Activated CD8-positive, alpha-beta T cell treated with anti-CD3 and anti-CD28 coated beads, Interleukin-2, amount 10 ng/mL, durations not matched to agents 7 days and 5 days (primary cell): ENCODE measurements around the gene GALNT9. TPM values are rescaled to one million over a fixed set of nuclear protein-coding genes. Genes with fewer than 3 reads are reported as not detected.

Experiments used
- ATAC-seq: fragments of 150-1000 bp; cut with Tn5 transposase; one replicate; pipeline ENCODE4 v1.10.0; 2021; ENCODE audit warnings: moderate library complexity
- CTCF ChIA-PET: fragments of 350-600 bp; sonication (Branson Sonifier 250); formaldehyde crosslinking; loops from one replicate; lab custom pipeline; 2021; ENCODE audit warnings: antibody characterized with exemption; lab: Charles Lee
- POLR2A ChIA-PET: fragments of 350-600 bp; sonication (Branson Sonifier 250); formaldehyde crosslinking; loops from one replicate; lab custom pipeline; 2021; ENCODE audit warnings: antibody characterized with exemption; lab: Charles Lee
- DNase-seq: peaks from one replicate; pipeline ENCODE4 v3.0.0-alpha.2; 2020
- H3K27ac Mint-ChIP-seq: one replicate; pipeline ENCODE4 v1.8.0; 2021; ENCODE audit warnings: mild to moderate bottlenecking, mixed read lengths
- H3K27me3 Mint-ChIP-seq: one replicate; pipeline ENCODE4 v1.8.0; 2021; ENCODE audit warnings: low read depth, mixed read lengths
- H3K36me3 Mint-ChIP-seq: one replicate; pipeline ENCODE4 v1.8.0; 2021; ENCODE audit warnings: low read depth, mixed read lengths
- H3K4me1 Mint-ChIP-seq: one replicate; pipeline ENCODE4 v1.8.0; 2021; ENCODE audit warnings: low read depth, mixed read lengths
- H3K4me3 Mint-ChIP-seq: one replicate; pipeline ENCODE4 v1.8.0; 2021; ENCODE audit warnings: mild to moderate bottlenecking, mixed read lengths
- H3K9me3 Mint-ChIP-seq: one replicate; pipeline ENCODE4 v1.8.0; 2022; ENCODE audit warnings: mixed read lengths; ENCODE audit not compliant: insufficient read depth
- total RNA-seq, 2 experiments: library from RNA; stranded (reverse); gene quantifications; one replicate each; pipeline ENCODE4 v1.2.3, GENCODE V29; 2021

The GALNT9 gene
- total RNA-seq, 2 experiments from 2014 or later, result not detected

GRCh38 chr12:132205271-132206045, 123.9 kb downstream of the GALNT9 start:
- ChIA-PET CTCF (no interaction called here), POLR2A (interaction anchor here (0.6 kb wide), 1 partner anchor 361 kb away, joined by 4 read pairs; no protein-coding TSS in a partner anchor)
- no peaks in the 10 kb centered on the region for H3K36me3 Mint-ChIP-seq
- no peak overlapping the region for H3K27ac Mint-ChIP-seq
- H3K27me3 Mint-ChIP-seq, result peaks cover 15% of the 10 kb centered on the region
- DNase-seq (no peak), ATAC-seq (no peak)
- H3K9me3 Mint-ChIP-seq, result no peaks in the 10 kb centered on the region
- no peak overlapping the region for H3K4me3 Mint-ChIP-seq
- H3K4me1 Mint-ChIP-seq, result no peaks in the 10 kb centered on the region

DNA sequence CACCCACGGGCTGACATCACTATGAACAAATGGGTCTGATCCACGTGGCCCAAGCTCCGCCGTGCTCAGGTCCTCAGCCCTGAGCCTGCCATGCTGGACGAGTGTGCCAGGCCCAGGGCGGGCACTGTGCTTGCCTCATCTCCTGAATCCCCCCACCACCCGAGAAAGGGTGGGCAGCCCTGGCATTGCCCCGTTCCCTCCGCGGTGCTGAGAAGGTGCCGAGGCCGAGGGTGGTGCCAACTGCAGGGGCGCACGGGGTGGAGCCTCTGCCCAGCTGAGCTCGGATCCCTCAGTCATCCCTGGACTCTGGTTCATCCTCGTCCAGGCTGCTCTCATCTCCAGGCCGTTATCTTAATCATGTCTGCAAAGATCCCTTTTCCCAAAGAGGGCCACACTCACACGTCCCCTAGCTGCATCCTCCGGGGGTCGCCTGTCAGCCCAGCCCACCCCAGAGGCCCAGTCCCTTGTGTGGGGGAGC, 124.6 kb downstream of the GALNT9 start:
- ChIA-PET CTCF (no interaction called here), POLR2A (no interaction called here)
- ATAC-seq (no peak), DNase-seq (no peak)
- Mint-ChIP-seq H3K4me3 (no peak overlapping the region), H3K4me1 (no peaks in the 10 kb centered on the region), H3K36me3 (no peaks in the 10 kb centered on the region), H3K27me3 (peaks cover 15% of the 10 kb centered on the region), H3K9me3 (no peaks in the 10 kb centered on the region), H3K27ac (no peak overlapping the region)

- H3K27me3 Mint-ChIP-seq, result peaks cover 15% of the 10 kb centered on the region
- CTCF ChIA-PET, result no interaction called here
- DNase-seq, result no peak
- POLR2A ChIA-PET, result no interaction called here
- H3K4me1 Mint-ChIP-seq, result no peaks in the 10 kb centered on the region
- ATAC-seq, result no peak
- no peaks in the 10 kb centered on the region for H3K9me3 Mint-ChIP-seq
- H3K4me3 Mint-ChIP-seq, result no peak overlapping the region
- H3K36me3 Mint-ChIP-seq, result no peaks in the 10 kb centered on the region
- H3K27ac Mint-ChIP-seq, result no peak overlapping the region
Observed at GRCh38 chr12:132204063-132204792, 125.2 kb downstream of the GALNT9 start.

GRCh38 chr12:132202929-132203721, 126.3 kb downstream of the GALNT9 start:
- Mint-ChIP-seq H3K9me3 (no peaks in the 10 kb centered on the region), H3K27me3 (peaks cover 15% of the 10 kb centered on the region), H3K4me1 (no peaks in the 10 kb centered on the region), H3K36me3 (no peaks in the 10 kb centered on the region), H3K4me3 (no peak overlapping the region), H3K27ac (no peak overlapping the region)
- ATAC-seq (no peak), DNase-seq (no peak)
- CTCF ChIA-PET, result no interaction called here
- POLR2A ChIA-PET, result no interaction called here

DNA sequence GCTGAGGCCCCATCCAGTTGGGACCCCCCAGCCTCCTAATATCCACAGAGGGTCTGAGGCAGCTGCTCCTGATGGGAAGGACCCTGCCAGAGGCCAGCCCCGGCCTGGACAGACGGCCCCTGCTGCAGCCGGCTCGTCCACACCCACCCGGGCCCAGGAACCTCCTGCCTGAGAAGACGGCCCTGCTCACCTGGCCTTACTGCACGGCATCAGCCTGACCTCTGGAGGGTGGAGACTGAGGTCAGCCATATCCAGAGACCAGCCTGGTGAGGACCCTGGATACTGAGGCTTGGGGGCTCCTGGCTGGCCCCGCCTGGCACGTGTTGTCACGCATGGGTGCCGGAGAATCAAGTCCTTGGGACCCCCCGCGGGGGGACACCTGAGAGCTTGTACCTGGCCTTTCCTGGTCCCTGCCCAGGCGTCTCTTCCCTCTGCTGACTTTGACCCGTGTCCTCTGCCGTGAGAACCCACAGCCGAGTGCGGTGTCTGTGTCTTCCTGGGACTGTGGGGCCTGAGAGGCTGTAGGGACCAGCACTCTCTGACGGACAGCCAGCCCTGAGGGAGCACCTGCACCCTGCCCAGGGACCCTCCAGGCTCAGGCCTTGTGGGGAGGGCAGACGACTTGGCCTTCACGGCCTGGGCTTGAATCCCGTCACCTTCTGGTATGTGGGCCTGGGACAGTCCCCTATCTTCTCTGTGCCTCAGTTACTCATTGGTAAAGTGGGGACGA, 127.8 kb downstream of the GALNT9 start:
- DNase-seq, result no peak
- no peaks in the 10 kb centered on the region for H3K36me3 Mint-ChIP-seq
- no peak for ATAC-seq
- no peak overlapping the region for H3K4me3 Mint-ChIP-seq
- POLR2A ChIA-PET, result no interaction called here
- peaks cover 15% of the 10 kb centered on the region for H3K27me3 Mint-ChIP-seq
- H3K9me3 Mint-ChIP-seq, result no peaks in the 10 kb centered on the region
- H3K4me1 Mint-ChIP-seq, result no peaks in the 10 kb centered on the region
- no peak overlapping the region for H3K27ac Mint-ChIP-seq
- CTCF ChIA-PET, result no interaction called here

GRCh38 chr12:132200800-132201199, 128.6 kb downstream of the GALNT9 start:
- POLR2A ChIA-PET, result no interaction called here
- DNase-seq (no peak), ATAC-seq (no peak)
- H3K27ac Mint-ChIP-seq, result no peak overlapping the region
- no peak overlapping the region for H3K4me3 Mint-ChIP-seq
- CTCF ChIA-PET, result no interaction called here
- H3K9me3 Mint-ChIP-seq, result no peaks in the 10 kb centered on the region
- H3K36me3 Mint-ChIP-seq, result no peaks in the 10 kb centered on the region
- H3K4me1 Mint-ChIP-seq, result no peaks in the 10 kb centered on the region
- peaks cover 15% of the 10 kb centered on the region for H3K27me3 Mint-ChIP-seq

DNA sequence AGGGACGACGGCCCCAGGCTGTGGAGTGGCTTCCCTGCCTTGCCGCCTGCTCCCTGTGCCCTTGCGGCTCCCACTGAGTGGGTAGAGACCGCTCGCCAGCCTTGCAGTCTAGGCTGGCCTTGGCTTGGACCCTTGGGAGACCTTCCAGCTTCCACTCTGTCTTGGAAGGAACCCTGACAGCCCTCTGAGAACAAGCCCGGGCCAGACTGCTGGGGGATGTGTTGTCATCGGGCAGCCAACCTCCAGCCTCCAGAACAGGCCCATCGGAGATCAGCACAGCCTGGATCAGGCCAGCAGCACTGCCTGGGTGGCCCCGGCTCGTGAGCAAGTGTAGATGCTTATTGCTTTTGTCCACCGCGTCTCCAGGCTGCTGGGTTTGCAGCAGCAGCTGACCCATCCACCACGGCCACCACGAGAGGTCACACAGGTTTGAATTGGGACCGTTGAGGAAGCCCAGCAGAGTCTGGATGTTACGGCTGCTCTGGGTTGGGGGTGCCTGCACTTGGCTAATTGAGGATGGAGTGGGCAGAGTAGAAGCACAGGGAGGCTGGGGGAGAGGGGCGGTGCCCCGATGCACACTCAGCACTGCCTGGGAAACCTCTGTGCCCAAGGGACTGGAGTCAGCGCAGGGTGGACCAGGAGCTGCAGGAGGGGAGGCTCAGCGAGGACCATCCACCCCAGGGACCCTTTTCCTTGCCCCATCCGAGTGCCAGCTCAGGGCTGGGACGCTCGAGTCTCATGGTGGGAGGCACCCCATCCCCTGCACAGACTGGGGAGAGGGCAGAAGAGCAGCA, 129.7 kb downstream of the GALNT9 start:
- no peaks in the 10 kb centered on the region for H3K36me3 Mint-ChIP-seq
- DNase-seq (no peak), ATAC-seq (no peak)
- ChIA-PET POLR2A (no interaction called here), CTCF (no interaction called here)
- H3K4me1 Mint-ChIP-seq, result no peaks in the 10 kb centered on the region
- H3K27me3 Mint-ChIP-seq, result peaks cover 9% of the 10 kb centered on the region
- no peaks in the 10 kb centered on the region for H3K9me3 Mint-ChIP-seq
- H3K4me3 Mint-ChIP-seq, result no peak overlapping the region
- no peak overlapping the region for H3K27ac Mint-ChIP-seq

GRCh38 chr12:132199101-132199500, 130.3 kb downstream of the GALNT9 start:
- Mint-ChIP-seq H3K4me1 (no peaks in the 10 kb centered on the region), H3K4me3 (no peak overlapping the region), H3K27ac (no peak overlapping the region), H3K36me3 (no peaks in the 10 kb centered on the region), H3K27me3 (peaks cover 3% of the 10 kb centered on the region), H3K9me3 (peaks cover 3% of the 10 kb centered on the region)
- POLR2A ChIA-PET, result no interaction called here
- ATAC-seq, result no peak
- DNase-seq, result no peak
- CTCF ChIA-PET, result no interaction called here

DNA sequence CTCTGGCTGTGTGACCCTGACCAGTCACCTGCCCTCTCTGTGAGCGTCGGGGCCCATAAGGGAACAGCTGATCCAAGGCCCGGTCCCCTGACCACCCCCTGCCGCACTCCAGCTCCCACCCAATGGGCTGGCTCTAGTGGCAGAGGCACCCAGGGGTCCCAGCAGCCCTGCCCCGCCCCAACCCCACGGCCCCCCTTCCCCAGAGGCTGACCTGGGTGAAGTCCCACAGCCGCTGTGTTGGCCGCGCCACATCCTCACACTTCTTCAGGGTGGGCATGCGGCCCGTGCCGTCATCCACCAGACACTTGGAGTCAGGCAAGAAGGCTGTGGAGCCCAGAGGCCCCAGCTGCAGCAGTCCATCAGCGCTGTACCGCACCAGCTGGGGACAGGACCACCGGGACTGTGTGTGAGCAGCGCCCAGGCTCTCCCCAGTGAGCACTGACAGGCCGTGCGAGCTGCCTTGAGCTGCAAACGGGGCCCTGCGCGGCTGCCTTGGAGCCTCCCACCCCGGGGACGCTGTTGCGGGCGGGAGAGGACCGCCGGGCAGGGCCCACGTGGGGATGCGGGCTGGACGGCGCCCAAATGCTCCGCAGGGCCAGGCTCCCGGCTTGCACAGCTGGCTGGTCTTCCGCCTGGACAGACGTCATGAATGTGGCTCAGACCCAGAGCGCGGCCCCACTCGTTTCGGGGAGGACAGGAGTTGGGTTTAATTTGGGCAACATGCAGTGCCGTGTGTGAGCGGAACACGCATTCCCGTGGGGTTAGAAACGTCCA, 131.6 kb downstream of the GALNT9 start:
- ChIA-PET POLR2A (no interaction called here), CTCF (no interaction called here)
- Mint-ChIP-seq H3K9me3 (peaks cover 11% of the 10 kb centered on the region), H3K27me3 (no peaks in the 10 kb centered on the region), H3K27ac (no peak overlapping the region), H3K4me3 (no peak overlapping the region), H3K36me3 (no peaks in the 10 kb centered on the region), H3K4me1 (no peaks in the 10 kb centered on the region)
- ATAC-seq, result no peak
- DNase-seq, result no peak

DNA sequence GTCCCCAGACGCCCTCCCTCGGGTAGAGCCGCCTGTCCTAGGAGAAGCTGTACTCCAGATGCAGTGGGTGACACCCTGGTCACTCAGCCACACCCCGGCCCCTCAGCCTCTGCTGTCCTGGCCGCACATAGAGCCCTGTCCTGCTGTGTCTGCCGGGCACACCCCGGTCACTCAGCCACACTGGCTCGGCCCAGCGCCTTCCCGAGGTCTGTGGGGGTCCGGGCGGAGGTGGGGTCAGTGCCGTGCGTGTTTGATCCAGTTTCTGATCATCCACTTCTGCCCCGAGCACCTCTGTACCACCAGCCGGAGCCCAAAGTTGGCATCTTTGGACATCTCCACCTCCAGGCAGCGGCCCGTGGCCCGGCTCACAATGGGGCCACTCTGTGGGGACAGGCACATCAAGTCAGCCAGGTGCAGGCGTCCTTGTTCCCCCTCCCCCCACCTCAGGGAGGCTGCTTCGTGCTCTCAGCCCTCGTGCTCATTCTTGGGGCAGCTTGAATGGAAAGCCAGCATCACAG, 132.5 kb downstream of the GALNT9 start:
- ATAC-seq, result no peak
- Mint-ChIP-seq H3K4me3 (no peak overlapping the region), H3K27ac (no peak overlapping the region), H3K27me3 (no peaks in the 10 kb centered on the region), H3K36me3 (no peaks in the 10 kb centered on the region), H3K9me3 (peaks cover 11% of the 10 kb centered on the region), H3K4me1 (no peaks in the 10 kb centered on the region)
- no peak for DNase-seq
- CTCF ChIA-PET, result no interaction called here
- POLR2A ChIA-PET, result no interaction called here
